HepG2 (cell line): ENCODE results near the gene CYTH1. TPM values are rescaled to one million over a fixed set of nuclear protein-coding genes. Genes with fewer than 3 reads are reported as not detected.

ENCODE experiments used
- GATAD1 ChIP-seq: IDR thresholded peaks from 2 replicates; pipeline ENCODE4 v1.6.1; 2016; ENCODE audit warnings: missing genetic modification reagents, missing compliant biosample characterization
- IKZF1 ChIP-seq: fragments of 450-650 bp; IDR thresholded peaks from 2 replicates; pipeline ENCODE4 v1.7.1; 2016
- KDM1A ChIP-seq: IDR thresholded peaks from 2 replicates; pipeline ENCODE4 v1.6.1; 2016; ENCODE audit warnings: missing compliant biosample characterization
- NCOR1 ChIP-seq: fragments of 200-600 bp; sonication (generic); IDR thresholded peaks from 2 replicates; pipeline ENCODE4 v1.7.0; 2017; ENCODE audit warnings: antibody characterized with exemption, low read length, borderline replicate concordance
- SMARCC2 ChIP-seq: fragments of 450-650 bp; IDR thresholded peaks from 2 replicates; pipeline ENCODE4 v1.6.1; 2017; ENCODE audit warnings: antibody characterized with exemption, mild to moderate bottlenecking
- SMARCE1 ChIP-seq: fragments of 450-650 bp; IDR thresholded peaks from 2 replicates; pipeline ENCODE4 v1.6.1; 2017; ENCODE audit warnings: borderline replicate concordance
- SRSF1 ChIP-seq: fragments of 200-400 bp; formaldehyde crosslinking; optimal IDR thresholded peaks from 2 replicates; pipeline ENCODE3; 2017; ENCODE audit warnings: mild to moderate bottlenecking, low read depth, low read length, moderate library complexity
- ZBTB26 ChIP-seq: IDR thresholded peaks from 2 replicates; pipeline ENCODE4 v1.6.1; 2016; ENCODE audit warnings: missing compliant biosample characterization, missing genetic modification reagents, borderline replicate concordance
- ZKSCAN1 ChIP-seq: fragments of 150-350 bp; IDR thresholded peaks from 2 replicates; pipeline ENCODE4 v1.6.1; 2014; ENCODE audit warnings: low read length
- ZNF232 ChIP-seq: sonication (generic); formaldehyde crosslinking; IDR thresholded peaks from 2 replicates; pipeline ENCODE4 v1.4.0; 2020; ENCODE audit warnings: missing genetic modification reagents, borderline replicate concordance
- ZNF30 ChIP-seq: sonication (generic); formaldehyde crosslinking; IDR thresholded peaks from 2 replicates; pipeline ENCODE4 v1.5.0; 2020; ENCODE audit warnings: mild to moderate bottlenecking, missing genetic modification reagents
- ZNF574 ChIP-seq: sonication (generic); formaldehyde crosslinking; IDR thresholded peaks from 2 replicates; pipeline ENCODE4 v1.4.0; 2020; ENCODE audit warnings: missing genetic modification reagents
- ZNF615 ChIP-seq: sonication (generic); formaldehyde crosslinking; IDR thresholded peaks from 2 replicates; pipeline ENCODE4 v1.5.0; 2020; ENCODE audit warnings: mild to moderate bottlenecking, missing genetic modification reagents, borderline replicate concordance
- ZNF720 ChIP-seq: sonication (generic); formaldehyde crosslinking; IDR thresholded peaks from 2 replicates; pipeline ENCODE4 v1.4.0; 2020; ENCODE audit warnings: missing genetic modification reagents
- ZNF883 ChIP-seq: sonication (generic); formaldehyde crosslinking; IDR thresholded peaks from 2 replicates; pipeline ENCODE4 v1.5.1; 2020; ENCODE audit warnings: mild to moderate bottlenecking, missing genetic modification reagents; ENCODE audit errors: not compliant biosample characterization
- polyA plus RNA-seq, 8 experiments: library from polyadenylated mRNA; depleted of rRNA in 3 of 8; stranded (reverse) in 7 of 8; unstranded in 1 of 8; fragments of >200 nt; fragmentation: Illumina TruSeq in 4 of 8; extraction: Trizol in 4 of 8; gene quantifications; 2 replicates each; pipeline versions ENCODE4 v1.2.1 to v1.2.3, GENCODE V29; 2011 to 2016; ENCODE audit warnings: low read depth in 4 of 8, missing spikeins in 1 of 8, mixed read lengths in 1 of 8; ENCODE audit not compliant: insufficient read depth in 1 of 8
- total RNA-seq, 5 experiments: library from RNA; depleted of rRNA; stranded (reverse); fragments of >200 nt; fragmentation: Illumina TruSeq; extraction: Trizol; gene quantifications; 2 replicates each; pipeline ENCODE4 v1.2.3, GENCODE V29; 2016; ENCODE audit warnings: low read depth in 1 of 5
- TF ChIP-seq, protein P1 (sequence below): sonication (generic); formaldehyde crosslinking; IDR thresholded peaks from 2 replicates; pipeline ENCODE4 v1.5.0; 2020; ENCODE audit warnings: missing genetic modification reagents
- TF ChIP-seq, protein P2 (sequence below): sonication (generic); formaldehyde crosslinking; IDR thresholded peaks from 2 replicates; pipeline ENCODE4 v1.8.0; 2022; ENCODE audit warnings: missing genetic modification reagents, mild to moderate bottlenecking, borderline replicate concordance
- TF ChIP-seq, protein P3 (sequence below): sonication (generic); formaldehyde crosslinking; conservative IDR thresholded peaks from 2 replicates; pipeline ENCODE4 v1.8.0; 2022; ENCODE audit warnings: mild to moderate bottlenecking, moderate library complexity, missing genetic modification reagents

CYTH1 gene
- total and polyA plus RNA-seq, 2 of the 13 experiments (the other 11 are each of a cell fraction or from before 2014, with no cell fraction given): 20.1 to 48.9 TPM

GRCh38 chr17:78650093-78650715 is 131.9 kb downstream of the CYTH1 start (continued):
- TF ChIP-seq SRSF1: no peak
- TF ChIP-seq ZNF232: 0 out of 2 replicates have a peak, but pooled peaks have one; percentile 63
- no peak for TF ChIP-seq SMARCE1
- peak; percentile 81 for TF ChIP-seq ZKSCAN1
- TF ChIP-seq ZNF720 (CRISPR knock-in tag): no peak
- TF ChIP-seq KDM1A (CRISPR knock-in tag): peak; percentile 98
- TF ChIP-seq, protein P1, sequence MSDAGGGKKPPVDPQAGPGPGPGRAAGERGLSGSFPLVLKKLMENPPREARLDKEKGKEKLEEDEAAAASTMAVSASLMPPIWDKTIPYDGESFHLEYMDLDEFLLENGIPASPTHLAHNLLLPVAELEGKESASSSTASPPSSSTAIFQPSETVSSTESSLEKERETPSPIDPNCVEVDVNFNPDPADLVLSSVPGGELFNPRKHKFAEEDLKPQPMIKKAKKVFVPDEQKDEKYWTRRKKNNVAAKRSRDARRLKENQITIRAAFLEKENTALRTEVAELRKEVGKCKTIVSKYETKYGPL (CRISPR knock-in tag): no peak
- TF ChIP-seq NCOR1: peak; percentile 80; the same call in 1 of the 2 replicates
- TF ChIP-seq GATAD1 (CRISPR knock-in tag): peak; percentile 73
- 0 out of 2 replicates have a peak, but pooled peaks have one; percentile 56 for TF ChIP-seq ZBTB26 (CRISPR knock-in tag)
- TF ChIP-seq, protein P2, sequence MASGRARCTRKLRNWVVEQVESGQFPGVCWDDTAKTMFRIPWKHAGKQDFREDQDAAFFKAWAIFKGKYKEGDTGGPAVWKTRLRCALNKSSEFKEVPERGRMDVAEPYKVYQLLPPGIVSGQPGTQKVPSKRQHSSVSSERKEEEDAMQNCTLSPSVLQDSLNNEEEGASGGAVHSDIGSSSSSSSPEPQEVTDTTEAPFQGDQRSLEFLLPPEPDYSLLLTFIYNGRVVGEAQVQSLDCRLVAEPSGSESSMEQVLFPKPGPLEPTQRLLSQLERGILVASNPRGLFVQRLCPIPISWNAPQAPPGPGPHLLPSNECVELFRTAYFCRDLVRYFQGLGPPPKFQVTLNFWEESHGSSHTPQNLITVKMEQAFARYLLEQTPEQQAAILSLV (CRISPR knock-in tag): 0 out of 2 replicates have a peak, but pooled peaks have one; percentile 80
- TF ChIP-seq, protein P3, sequence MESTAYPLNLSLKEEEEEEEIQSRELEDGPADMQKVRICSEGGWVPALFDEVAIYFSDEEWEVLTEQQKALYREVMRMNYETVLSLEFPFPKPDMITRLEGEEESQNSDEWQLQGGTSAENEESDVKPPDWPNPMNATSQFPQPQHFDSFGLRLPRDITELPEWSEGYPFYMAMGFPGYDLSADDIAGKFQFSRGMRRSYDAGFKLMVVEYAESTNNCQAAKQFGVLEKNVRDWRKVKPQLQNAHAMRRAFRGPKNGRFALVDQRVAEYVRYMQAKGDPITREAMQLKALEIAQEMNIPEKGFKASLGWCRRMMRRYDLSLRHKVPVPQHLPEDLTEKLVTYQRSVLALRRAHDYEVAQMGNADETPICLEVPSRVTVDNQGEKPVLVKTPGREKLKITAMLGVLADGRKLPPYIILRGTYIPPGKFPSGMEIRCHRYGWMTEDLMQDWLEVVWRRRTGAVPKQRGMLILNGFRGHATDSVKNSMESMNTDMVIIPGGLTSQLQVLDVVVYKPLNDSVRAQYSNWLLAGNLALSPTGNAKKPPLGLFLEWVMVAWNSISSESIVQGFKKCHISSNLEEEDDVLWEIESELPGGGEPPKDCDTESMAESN (CRISPR knock-in tag): peak; percentile 67
- TF ChIP-seq ZNF574 (CRISPR knock-in tag): peak; percentile 88
- no peak for TF ChIP-seq ZNF30
- TF ChIP-seq ZNF615 (CRISPR knock-in tag): peak; percentile 83; the same call in 1 of the 2 replicates
- TF ChIP-seq ZNF883: no peak
- TF ChIP-seq IKZF1: no peak
- 0 out of 2 replicates have a peak, but pooled peaks have one; percentile 27 for TF ChIP-seq SMARCC2
